Measurements from ENCODE around the gene MOXD1. TPM values are rescaled to one million over a fixed set of nuclear protein-coding genes. Genes with fewer than 3 reads are reported as not detected.

Gene MOXD1
- total RNA-seq, 1 experiment from 2014 or later = 5.0 TPM

DNA sequence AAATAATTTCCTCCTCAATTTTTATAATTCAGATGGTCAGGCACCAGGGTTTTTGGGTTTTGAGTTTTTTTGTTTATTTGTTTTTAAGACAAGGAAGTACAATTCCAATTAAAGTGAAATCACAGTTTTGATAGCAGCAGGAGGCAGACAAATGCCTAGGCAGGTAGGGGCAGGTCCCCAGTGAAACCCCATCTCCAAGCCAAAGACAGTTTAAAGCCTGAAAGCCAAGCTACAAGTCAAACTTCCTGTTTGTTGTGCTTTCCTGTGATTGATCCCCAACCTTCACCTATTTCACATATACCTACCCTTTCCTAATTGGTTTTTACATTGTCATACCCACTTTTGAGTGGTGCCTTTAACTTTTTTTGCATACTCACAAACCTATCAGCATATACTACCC lies 149.6 kb downstream of the MOXD1 start:
- Histone ChIP-seq H3K9ac (ENCODE audit: low read length) (no peak overlapping the region), H3K9me3 (ENCODE audit: low read length) (no peaks in the 10 kb centered on the region), H3K79me2 (ENCODE audit: low read length) (no peaks in the 10 kb centered on the region), H4K20me1 (ENCODE audit: low read length) (no peaks in the 10 kb centered on the region), H3K9me2 (replicated peaks; ENCODE audit: low read length) (no peaks in the 10 kb centered on the region), H3K4me2 (ENCODE audit: low read length) (no peak overlapping the region), H3K4me3 (ENCODE audit: low read length) (no peak overlapping the region), H3K36me3 (ENCODE audit: low read depth, low read length) (no peaks in the 10 kb centered on the region), H3K4me1 (ENCODE audit: insufficient read depth, low read length) (no peaks in the 10 kb centered on the region), H2AFZ (ENCODE audit: low read length) (no peak overlapping the region), H3F3A (ENCODE audit: low read length, unreplicated experiment) (no peaks in the 10 kb centered on the region), H3K27me3 (ENCODE audit: low read length) (no peaks in the 10 kb centered on the region), H3K27ac (ENCODE audit: low read length) (no peak overlapping the region)
- TF ChIP-seq CTCF (conservative IDR thresholded peaks at IDR 0.05; ENCODE audit: low read depth, low read length) (no peak), EZH2 (IDR thresholded peaks at IDR 0.05; ENCODE audit: low read length, unreplicated experiment) (no peak), EZH2phosphoT487 (IDR thresholded peaks at IDR 0.05; ENCODE audit: borderline replicate concordance, low read length) (no peak)
- intact Hi-C loops (cut with micrococcal nuclease) = no loop called here
- DNase-seq (no peak), ATAC-seq (no peak)
- CTCF ChIA-PET = no interaction called here
- POLR2A ChIA-PET (ENCODE audit: unreplicated experiment) = no interaction called here
- BruUV-seq (replicated peaks) = no TSS peak

GRCh38 chr6:132247381-132248159 lies 153.7 kb downstream of the MOXD1 start:
- Histone ChIP-seq H3K9ac (ENCODE audit: low read length) (no peak overlapping the region), H3K4me2 (ENCODE audit: low read length) (no peak overlapping the region), H2AFZ (ENCODE audit: low read length) (no peak overlapping the region), H3K4me1 (ENCODE audit: insufficient read depth, low read length) (no peaks in the 10 kb centered on the region), H3F3A (ENCODE audit: low read length, unreplicated experiment) (no peaks in the 10 kb centered on the region), H3K27me3 (ENCODE audit: low read length) (no peaks in the 10 kb centered on the region), H3K9me3 (ENCODE audit: low read length) (no peaks in the 10 kb centered on the region), H3K9me2 (replicated peaks; ENCODE audit: low read length) (no peaks in the 10 kb centered on the region), H3K4me3 (ENCODE audit: low read length) (no peak overlapping the region), H3K27ac (ENCODE audit: low read length) (no peak overlapping the region), H4K20me1 (ENCODE audit: low read length) (no peaks in the 10 kb centered on the region), H3K79me2 (ENCODE audit: low read length) (no peaks in the 10 kb centered on the region), H3K36me3 (ENCODE audit: low read depth, low read length) (no peaks in the 10 kb centered on the region)
- ATAC-seq (no peak), DNase-seq (no peak)
- CTCF ChIA-PET = no interaction called here
- BruUV-seq (replicated peaks) = no TSS peak
- TF ChIP-seq EZH2phosphoT487 (IDR thresholded peaks at IDR 0.05; ENCODE audit: borderline replicate concordance, low read length) (no peak), CTCF (conservative IDR thresholded peaks at IDR 0.05; ENCODE audit: low read depth, low read length) (0 out of 2 replicates have a peak, but pooled peaks have one; percentile 11)
- POLR2A ChIA-PET (ENCODE audit: unreplicated experiment) = no interaction called here
- intact Hi-C loops (cut with micrococcal nuclease) = no loop called here

- no peaks in the 10 kb centered on the region for H3K9me2 ChIP-seq (replicated peaks; ENCODE audit: low read length)
- H3K4me1 ChIP-seq (ENCODE audit: insufficient read depth, low read length) = no peaks in the 10 kb centered on the region
- no peak for DNase-seq
- no peak overlapping the region for H3K4me2 ChIP-seq (ENCODE audit: low read length)
- ChIA-PET CTCF (no interaction called here), POLR2A (ENCODE audit: unreplicated experiment) (no interaction called here)
- no peak overlapping the region for H3K27ac ChIP-seq (ENCODE audit: low read length)
- H3F3A ChIP-seq (ENCODE audit: low read length, unreplicated experiment) = no peaks in the 10 kb centered on the region
- no peaks in the 10 kb centered on the region for H3K79me2 ChIP-seq (ENCODE audit: low read length)
- H4K20me1 ChIP-seq (ENCODE audit: low read length) = no peaks in the 10 kb centered on the region
- BruUV-seq (replicated peaks) = no TSS peak
- H3K9ac ChIP-seq (ENCODE audit: low read length) = no peak overlapping the region
- ATAC-seq = no peak
- no peaks in the 10 kb centered on the region for H3K9me3 ChIP-seq (ENCODE audit: low read length)
- no peak overlapping the region for H3K4me3 ChIP-seq (ENCODE audit: low read length)
- no peak overlapping the region for H2AFZ ChIP-seq (ENCODE audit: low read length)
- no peak for TF ChIP-seq EZH2phosphoT487 (IDR thresholded peaks at IDR 0.05; ENCODE audit: borderline replicate concordance, low read length)
- no peak for TF ChIP-seq EZH2 (IDR thresholded peaks at IDR 0.05; ENCODE audit: low read length, unreplicated experiment)
- no peak for TF ChIP-seq CTCF (conservative IDR thresholded peaks at IDR 0.05; ENCODE audit: low read depth, low read length)
- no peaks in the 10 kb centered on the region for H3K27me3 ChIP-seq (ENCODE audit: low read length)
- intact Hi-C loops (cut with micrococcal nuclease) = no loop called here
- H3K36me3 ChIP-seq (ENCODE audit: low read depth, low read length) = no peaks in the 10 kb centered on the region
These were observed 154.5 kb downstream of the MOXD1 start for GRCh38 chr6:132246632-132247270.

Data from PC-3 (cell line).